Endothelial cell (in vitro differentiated cells): ENCODE data around the gene MTCH2. TPM values are rescaled to one million over a fixed set of nuclear protein-coding genes. Genes with fewer than 3 reads are reported as not detected.
A peak's percentile ranks its signal among the peaks of the same experiment; 100 is the strongest.

Experiments
- DNase-seq: peaks from one replicate; pipeline ENCODE4 v3.0.0; 2021; ENCODE audit warnings: low spot score
- H3K27ac Mint-ChIP-seq: one replicate; pipeline ENCODE4 v1.8.0; 2021; ENCODE audit warnings: mixed read lengths, inconsistent platforms; ENCODE audit not compliant: unreplicated experiment
- H3K27me3 Mint-ChIP-seq: one replicate; pipeline ENCODE4 v1.8.0; 2021; ENCODE audit warnings: mild to moderate bottlenecking, moderate library complexity, mixed read lengths, inconsistent platforms; ENCODE audit not compliant: unreplicated experiment
- H3K36me3 Mint-ChIP-seq: one replicate; pipeline ENCODE4 v1.8.0; 2021; ENCODE audit warnings: mild to moderate bottlenecking, low read depth, mixed read lengths, inconsistent platforms; ENCODE audit not compliant: unreplicated experiment
- H3K4me1 Mint-ChIP-seq: one replicate; pipeline ENCODE4 v1.8.0; 2021; ENCODE audit warnings: mild to moderate bottlenecking, mixed read lengths, inconsistent platforms; ENCODE audit not compliant: unreplicated experiment
- H3K4me3 Mint-ChIP-seq: one replicate; pipeline ENCODE4 v1.8.0; 2021; ENCODE audit warnings: mild to moderate bottlenecking, mixed read lengths, inconsistent platforms; ENCODE audit not compliant: unreplicated experiment
- H3K9me3 Mint-ChIP-seq: one replicate; pipeline ENCODE4 v1.8.0; 2021; ENCODE audit warnings: mixed read lengths, inconsistent platforms; ENCODE audit not compliant: unreplicated experiment
- total RNA-seq: library from RNA; stranded (reverse); fragmentation: NEBNext Ultra II Directional; extraction: Animal tissue kit (Norgen Biotek cat#: 25700); gene quantifications from one replicate; pipeline ENCODE4 v1.2.1, GENCODE V29; 2021; ENCODE audit not compliant: unreplicated experiment
- TF ChIP-seq, protein P1 (sequence below): fragments of 200-600 bp; sonication (generic); IDR thresholded peaks from one replicate; pipeline ENCODE4 v1.5.0; 2021; ENCODE audit warnings: antibody characterized with exemption; ENCODE audit not compliant: unreplicated experiment

MTCH2 gene
- total RNA-seq, 1 donor from 2014 or later = 109 TPM

DNA sequence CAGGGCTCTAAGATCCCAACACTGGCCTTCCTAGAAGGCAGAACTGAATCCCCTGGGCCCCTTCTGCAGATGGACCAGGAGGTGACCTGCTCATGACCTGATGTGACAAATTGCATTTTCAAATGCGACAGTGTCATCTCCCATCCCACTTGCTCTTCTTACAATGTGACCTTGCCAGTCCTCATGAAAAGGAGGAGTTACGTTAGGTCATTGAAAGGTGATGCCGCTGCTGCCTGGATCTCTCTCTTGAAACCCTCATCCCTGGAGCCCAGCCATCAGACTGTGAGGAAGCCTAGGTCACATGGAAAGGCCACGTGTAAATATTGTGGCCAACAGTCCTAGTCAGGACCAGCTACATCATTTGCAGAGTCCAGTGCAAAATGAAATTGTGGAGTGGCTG lies 42.5 kb downstream of the MTCH2 start:
- Mint-ChIP-seq H3K36me3 (peaks cover 4% of the 10 kb centered on the region), H3K27me3 (peaks cover 14% of the 10 kb centered on the region), H3K9me3 (no peaks in the 10 kb centered on the region), H3K27ac (no peak overlapping the region), H3K4me3 (no peak overlapping the region), H3K4me1 (peaks cover 8% of the 10 kb centered on the region)
- no peak for DNase-seq
- TF ChIP-seq, protein P1, sequence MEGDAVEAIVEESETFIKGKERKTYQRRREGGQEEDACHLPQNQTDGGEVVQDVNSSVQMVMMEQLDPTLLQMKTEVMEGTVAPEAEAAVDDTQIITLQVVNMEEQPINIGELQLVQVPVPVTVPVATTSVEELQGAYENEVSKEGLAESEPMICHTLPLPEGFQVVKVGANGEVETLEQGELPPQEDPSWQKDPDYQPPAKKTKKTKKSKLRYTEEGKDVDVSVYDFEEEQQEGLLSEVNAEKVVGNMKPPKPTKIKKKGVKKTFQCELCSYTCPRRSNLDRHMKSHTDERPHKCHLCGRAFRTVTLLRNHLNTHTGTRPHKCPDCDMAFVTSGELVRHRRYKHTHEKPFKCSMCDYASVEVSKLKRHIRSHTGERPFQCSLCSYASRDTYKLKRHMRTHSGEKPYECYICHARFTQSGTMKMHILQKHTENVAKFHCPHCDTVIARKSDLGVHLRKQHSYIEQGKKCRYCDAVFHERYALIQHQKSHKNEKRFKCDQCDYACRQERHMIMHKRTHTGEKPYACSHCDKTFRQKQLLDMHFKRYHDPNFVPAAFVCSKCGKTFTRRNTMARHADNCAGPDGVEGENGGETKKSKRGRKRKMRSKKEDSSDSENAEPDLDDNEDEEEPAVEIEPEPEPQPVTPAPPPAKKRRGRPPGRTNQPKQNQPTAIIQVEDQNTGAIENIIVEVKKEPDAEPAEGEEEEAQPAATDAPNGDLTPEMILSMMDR = no peak

DNA sequence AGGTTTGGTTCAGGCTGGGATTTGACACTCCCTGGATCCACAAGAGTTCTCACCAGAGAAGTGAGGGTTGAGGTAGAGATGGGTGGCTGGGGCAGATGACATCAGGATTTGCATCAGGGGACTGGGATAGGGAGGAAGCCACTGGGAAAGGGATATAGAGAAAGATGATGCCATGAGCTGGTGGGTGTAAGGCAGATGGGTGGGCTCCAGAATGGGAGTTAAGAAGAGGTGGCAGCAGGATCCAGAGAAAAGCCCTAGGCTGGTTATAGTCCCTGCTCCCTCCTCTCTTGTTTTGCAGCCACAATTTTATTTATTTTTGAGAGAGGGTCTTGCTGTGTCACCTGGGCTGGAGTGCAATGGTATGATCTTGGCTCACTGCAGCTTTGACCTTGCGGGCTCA lies 46.4 kb downstream of the MTCH2 start:
- Mint-ChIP-seq H3K36me3 (peaks cover 5% of the 10 kb centered on the region), H3K27me3 (peaks cover 18% of the 10 kb centered on the region)

DNA sequence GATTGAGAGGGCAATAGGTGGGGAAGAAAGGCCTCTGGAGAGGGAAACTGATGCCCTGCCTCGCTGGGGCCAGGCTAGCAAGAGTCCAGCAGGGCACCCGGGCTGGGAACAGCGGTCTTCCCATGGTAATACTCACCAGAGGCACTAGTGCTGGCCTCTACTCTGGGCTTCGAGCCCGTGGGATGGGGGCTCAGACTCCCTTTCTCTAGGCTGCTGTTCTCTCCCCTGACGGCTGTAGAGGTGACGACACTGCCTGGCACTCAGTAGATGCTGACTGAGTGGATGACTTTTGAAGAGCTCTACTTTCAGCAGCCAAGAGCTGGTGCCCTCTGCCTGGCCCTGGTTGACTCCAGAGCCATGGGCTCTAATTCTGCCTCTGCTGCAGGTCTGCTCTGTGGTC lies 47.3 kb downstream of the MTCH2 start:
- H3K36me3 Mint-ChIP-seq = peaks cover 7% of the 10 kb centered on the region
- TF ChIP-seq, protein P1 = no peak
- no peak overlapping the region for H3K27ac Mint-ChIP-seq
- peaks cover 37% of the 10 kb centered on the region for H3K4me1 Mint-ChIP-seq
- H3K4me3 Mint-ChIP-seq = peak overlapping the region; percentile 53
- no peak for DNase-seq
- no peaks in the 10 kb centered on the region for H3K9me3 Mint-ChIP-seq
- H3K27me3 Mint-ChIP-seq = peaks cover 18% of the 10 kb centered on the region

More for the DNA sequence above, 46.4 kb downstream of the MTCH2 start:
- TF ChIP-seq, protein P1 = no peak
- H3K27ac Mint-ChIP-seq = no peak overlapping the region
- peaks cover 34% of the 10 kb centered on the region for H3K4me1 Mint-ChIP-seq
- H3K4me3 Mint-ChIP-seq = peak overlapping the region; percentile 28
- no peaks in the 10 kb centered on the region for H3K9me3 Mint-ChIP-seq
- no peak for DNase-seq

DNA sequence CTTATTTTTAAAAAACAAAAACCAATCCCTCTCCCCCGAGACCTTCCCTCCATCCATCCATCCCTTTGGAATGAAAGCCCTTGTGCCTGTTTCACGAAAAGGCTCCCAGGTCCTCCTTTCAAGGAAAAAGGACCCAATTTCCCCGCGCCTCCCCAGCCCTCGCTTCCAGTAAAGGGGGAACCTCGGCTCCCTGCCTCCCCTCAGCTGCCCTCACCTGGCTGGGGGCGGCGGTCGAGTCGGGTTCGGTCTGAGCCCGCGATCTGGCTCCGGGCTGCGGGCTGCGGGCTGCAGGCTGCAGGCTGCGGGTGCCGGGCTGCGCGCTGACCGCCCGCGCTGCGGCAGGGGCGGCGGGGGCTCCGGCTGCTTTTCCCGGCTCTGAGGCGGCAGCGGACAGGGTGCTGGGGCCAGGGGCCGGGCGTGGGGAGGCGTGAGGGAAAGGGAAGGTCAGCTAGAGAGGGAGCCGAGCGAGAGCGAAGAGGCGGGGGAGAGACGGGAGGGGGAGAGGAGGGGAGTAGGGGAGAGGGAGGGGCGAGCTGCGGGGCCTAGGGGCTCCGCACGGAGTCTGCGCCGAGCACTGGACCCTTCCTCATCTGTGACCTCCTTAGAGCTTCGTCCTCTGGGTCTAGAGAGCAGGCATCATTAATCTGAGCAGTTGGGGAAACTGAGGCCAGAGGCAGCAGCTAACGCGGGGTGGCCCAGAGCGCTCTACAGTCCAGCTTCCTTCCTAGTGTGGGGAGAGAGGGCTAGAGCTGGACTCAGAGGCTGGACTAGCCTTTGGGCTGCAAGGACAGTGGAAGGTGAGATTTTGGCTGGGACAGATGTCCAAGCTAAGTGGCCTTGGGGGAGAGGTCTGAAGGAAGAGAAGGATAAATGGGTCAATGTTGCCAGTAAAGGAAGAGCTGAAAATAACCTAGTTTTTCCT lies 48.2 kb downstream of the MTCH2 start, which contains the start of gene C1QTNF4:
TSS of gene C1QTNF4 (minus strand) at position 478 of the 922 bp plus-strand sequence. CDS start 3,601 bp downstream, outside the sequence.
- Mint-ChIP-seq H3K36me3 (peaks cover 6% of the 10 kb centered on the region), H3K27ac (peak within 1 kb of the TSS; percentile 65), H3K4me1 (peaks cover 35% of the 10 kb centered on the region), H3K27me3 (peaks cover 18% of the 10 kb centered on the region), H3K9me3 (no peaks in the 10 kb centered on the region), H3K4me3 (peak within 1 kb of the TSS; percentile 88)
- TF ChIP-seq, protein P1 = no peak
- peak; percentile 34 for DNase-seq

DNA sequence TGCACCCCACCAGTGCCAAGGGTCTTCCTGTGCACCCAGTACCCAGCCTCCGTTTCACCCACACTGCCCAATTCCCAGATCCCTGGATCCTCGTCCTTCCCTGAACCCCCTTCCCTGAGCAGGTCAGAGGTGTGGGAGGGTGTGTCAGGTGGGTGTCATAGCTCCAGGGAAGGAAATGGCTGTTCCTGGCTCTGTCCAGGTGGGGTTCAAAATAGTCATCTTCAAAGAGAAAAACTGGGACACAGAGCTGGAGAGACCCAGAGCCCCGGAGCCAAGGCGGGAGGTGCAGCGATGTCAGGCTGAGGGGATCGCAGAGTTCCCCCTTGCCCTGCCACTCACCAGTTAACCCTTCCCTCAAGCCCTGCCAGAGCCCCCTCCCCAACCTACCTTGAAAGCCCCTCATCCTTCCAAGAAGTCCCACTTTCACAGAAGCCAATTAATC lies 48.8 kb downstream of the MTCH2 start:
- no peak for DNase-seq
- Mint-ChIP-seq H3K9me3 (no peaks in the 10 kb centered on the region), H3K36me3 (peaks cover 11% of the 10 kb centered on the region), H3K4me3 (peak overlapping the region; percentile 88), H3K4me1 (peaks cover 31% of the 10 kb centered on the region), H3K27ac (peak overlapping the region; percentile 64), H3K27me3 (peaks cover 22% of the 10 kb centered on the region)
- TF ChIP-seq, protein P1 = no peak
